Erythroblast (primary cell): Measurements from ENCODE around the gene CACNA1C.

Source experiments
- DNase-seq, 2 experiments: peaks; one replicate each; lab custom pipeline; 2025; lab: John Stamatoyannopoulos, UW
- GATA1 ChIP-seq: IDR thresholded peaks from 2 replicates; pipeline ENCODE4 v1.6.1; 2011; ENCODE audit warnings: low read depth, mild to moderate bottlenecking, control low read depth, low read length, moderate library complexity
- POLR2A ChIP-seq: IDR thresholded peaks from 2 replicates; pipeline ENCODE4 v1.6.1; 2011; ENCODE audit warnings: mild to moderate bottlenecking, low read length

Gene CACNA1C

GRCh38 chr12:2560356-2560755, 507.6 kb downstream of the CACNA1C start:
- TF ChIP-seq POLR2A = no peak
- TF ChIP-seq GATA1 = no peak
- no peak for DNase-seq

GRCh38 chr12:2561367-2561766, 508.6 kb downstream of the CACNA1C start:
- no peak for DNase-seq
- TF ChIP-seq POLR2A = no peak
- no peak for TF ChIP-seq GATA1

- no peak for TF ChIP-seq POLR2A
- TF ChIP-seq GATA1 = no peak
- DNase-seq = no peak
Measured at GRCh38 chr12:2562400-2562799, 509.6 kb downstream of the CACNA1C start.

GRCh38 chr12:2563709-2564108, 510.9 kb downstream of the CACNA1C start:
- no peak for DNase-seq
- TF ChIP-seq POLR2A (no peak), GATA1 (no peak)

GRCh38 chr12:2566161-2566560, 513.4 kb downstream of the CACNA1C start:
- no peak for TF ChIP-seq POLR2A
- TF ChIP-seq GATA1 = no peak
- no peak for DNase-seq

- no peak for DNase-seq
- TF ChIP-seq POLR2A (no peak), GATA1 (no peak)
Measured at GRCh38 chr12:2567711-2568110, 514.9 kb downstream of the CACNA1C start.

- no peak for TF ChIP-seq POLR2A
- no peak for TF ChIP-seq GATA1
- DNase-seq = no peak
Measured at GRCh38 chr12:2570562-2570961, 517.8 kb downstream of the CACNA1C start.

GRCh38 chr12:2574355-2574935, 521.7 kb downstream of the CACNA1C start:
- TF ChIP-seq POLR2A (no peak), GATA1 (no peak)
- no peak for DNase-seq

GRCh38 chr12:2575245-2575644, 522.5 kb downstream of the CACNA1C start:
- no peak for DNase-seq
- TF ChIP-seq POLR2A (no peak), GATA1 (no peak)

GRCh38 chr12:2578211-2578610, 525.4 kb downstream of the CACNA1C start:
- TF ChIP-seq GATA1 (no peak), POLR2A (no peak)

GRCh38 chr12:2578772-2579171, 526.0 kb downstream of the CACNA1C start:
- TF ChIP-seq GATA1 = no peak
- TF ChIP-seq POLR2A = no peak
- DNase-seq = no peak

More at GRCh38 chr12:2578211-2578610, 525.4 kb downstream of the CACNA1C start:
- DNase-seq = no peak

GRCh38 chr12:2580821-2581220, 528.0 kb downstream of the CACNA1C start:
- TF ChIP-seq POLR2A (no peak), GATA1 (no peak)
- DNase-seq = no peak

- no peak for DNase-seq
- TF ChIP-seq POLR2A = no peak
- TF ChIP-seq GATA1 = no peak
Measured at GRCh38 chr12:2581293-2582045, 528.7 kb downstream of the CACNA1C start.

GRCh38 chr12:2582631-2583030, 529.8 kb downstream of the CACNA1C start:
- TF ChIP-seq POLR2A (no peak), GATA1 (no peak)

GRCh38 chr12:2583091-2583497, 530.3 kb downstream of the CACNA1C start:
- peak; percentile 55 to 75 for DNase-seq
- TF ChIP-seq POLR2A (no peak), GATA1 (no peak)

More at GRCh38 chr12:2582631-2583030, 529.8 kb downstream of the CACNA1C start:
- no peak for DNase-seq
